HUES64 (cell line): ENCODE data around the gene DDC.

Source experiments
- H3K27ac ChIP-seq: 2 replicates; pipeline ENCODE4 v1.7.0; 2013; ENCODE audit warnings: low read depth, low read length, inconsistent platforms
- H3K27me3 ChIP-seq: 2 replicates; pipeline ENCODE4 v1.6.1; 2013; ENCODE audit warnings: mild to moderate bottlenecking, low read length; ENCODE audit not compliant: insufficient read depth
- H3K36me3 ChIP-seq: 2 replicates; pipeline ENCODE4 v1.6.1; 2013; ENCODE audit warnings: mild to moderate bottlenecking, low read length; ENCODE audit not compliant: insufficient read depth
- H3K4me1 ChIP-seq: 2 replicates; pipeline ENCODE4 v1.6.1; 2013; ENCODE audit warnings: mild to moderate bottlenecking, low read length, moderate library complexity; ENCODE audit not compliant: insufficient read depth
- H3K4me3 ChIP-seq: 2 replicates; pipeline ENCODE4 v1.5.1; 2013; ENCODE audit warnings: mild to moderate bottlenecking, low read length, moderate library complexity
- H3K9ac ChIP-seq: 2 replicates; pipeline ENCODE4 v1.6.1; 2013; ENCODE audit warnings: mild to moderate bottlenecking, low read depth, low read length
- H3K9me3 ChIP-seq: 2 replicates; pipeline ENCODE4 v1.6.1; 2013; ENCODE audit warnings: low read depth, low read length; ENCODE audit not compliant: insufficient read depth
- WGBS: fragments of 150-250, 120-280 bp; methylation state at CpG from one replicate; pipeline ENCODE4 v1.1.7; 2013; ENCODE audit warnings: missing lambda C conversion rate; 5-methylcytosine and 5-hydroxymethylcytosine counted together

The DDC gene

DNA sequence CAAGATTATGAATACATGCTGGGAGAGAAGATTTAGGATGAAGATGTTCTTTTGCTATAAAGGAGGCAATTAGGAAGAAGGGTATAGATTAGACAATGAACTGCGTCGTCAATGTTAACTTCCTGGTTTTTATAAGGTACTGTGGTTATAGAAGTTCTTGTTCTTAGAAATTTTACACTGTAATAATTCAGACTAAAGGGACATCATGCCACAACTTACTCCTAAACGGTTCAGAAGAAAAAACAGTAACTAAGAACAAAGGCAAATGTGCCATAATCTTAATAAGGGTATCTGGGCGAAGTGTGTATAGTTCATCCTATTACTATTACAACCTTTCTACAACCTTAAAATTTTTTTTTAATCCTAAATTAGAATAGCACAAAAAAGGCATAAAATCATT is 31.3 kb upstream of the DDC start:
- no peaks in the 10 kb centered on the region for H3K4me1 ChIP-seq
- H3K27me3 ChIP-seq, result no peaks in the 10 kb centered on the region
- no peak overlapping the region for H3K9ac ChIP-seq
- H3K9me3 ChIP-seq, result no peaks in the 10 kb centered on the region
- peaks cover 63% of the 10 kb centered on the region for H3K36me3 ChIP-seq
- H3K27ac ChIP-seq, result no peak overlapping the region
- no peak overlapping the region for H3K4me3 ChIP-seq
- WGBS, result 97% methylated on average over 3 of the region's 4 CpGs

DNA sequence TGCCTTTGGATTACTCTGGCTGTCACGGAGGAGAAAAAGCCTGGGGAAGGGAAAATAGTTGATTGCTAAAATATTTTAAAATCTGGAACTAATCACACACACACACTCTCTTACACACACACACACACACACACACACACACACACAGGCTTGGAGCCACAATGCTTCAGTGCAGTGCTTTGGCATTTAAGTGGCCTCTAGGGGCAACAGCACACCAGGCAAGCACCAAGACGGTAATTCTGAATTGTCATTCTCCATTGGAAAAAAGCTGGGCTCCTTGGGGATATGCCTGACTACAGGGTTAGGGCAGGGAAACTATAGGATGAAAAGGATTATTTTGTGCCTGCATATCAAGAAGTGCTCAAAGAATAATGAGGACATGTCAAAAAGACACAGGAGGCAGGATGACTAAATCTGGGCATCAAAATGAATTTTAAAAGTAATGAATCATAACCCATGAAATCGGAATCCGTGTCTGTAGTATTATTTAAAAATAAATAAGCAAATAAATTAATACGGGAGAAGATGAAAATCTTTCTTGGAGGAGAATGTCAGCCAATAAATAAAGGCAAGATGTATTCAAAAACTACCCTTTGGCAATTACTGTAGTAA is 30.4 kb upstream of the DDC start:
- H3K4me1 ChIP-seq, result no peaks in the 10 kb centered on the region
- no peak overlapping the region for H3K27ac ChIP-seq
- H3K9ac ChIP-seq, result no peak overlapping the region
- no peaks in the 10 kb centered on the region for H3K9me3 ChIP-seq
- H3K27me3 ChIP-seq, result no peaks in the 10 kb centered on the region
- H3K4me3 ChIP-seq, result no peak overlapping the region
- H3K36me3 ChIP-seq, result peaks cover 57% of the 10 kb centered on the region
- 88% methylated on average over 2 of the region's 5 CpGs for WGBS

DNA sequence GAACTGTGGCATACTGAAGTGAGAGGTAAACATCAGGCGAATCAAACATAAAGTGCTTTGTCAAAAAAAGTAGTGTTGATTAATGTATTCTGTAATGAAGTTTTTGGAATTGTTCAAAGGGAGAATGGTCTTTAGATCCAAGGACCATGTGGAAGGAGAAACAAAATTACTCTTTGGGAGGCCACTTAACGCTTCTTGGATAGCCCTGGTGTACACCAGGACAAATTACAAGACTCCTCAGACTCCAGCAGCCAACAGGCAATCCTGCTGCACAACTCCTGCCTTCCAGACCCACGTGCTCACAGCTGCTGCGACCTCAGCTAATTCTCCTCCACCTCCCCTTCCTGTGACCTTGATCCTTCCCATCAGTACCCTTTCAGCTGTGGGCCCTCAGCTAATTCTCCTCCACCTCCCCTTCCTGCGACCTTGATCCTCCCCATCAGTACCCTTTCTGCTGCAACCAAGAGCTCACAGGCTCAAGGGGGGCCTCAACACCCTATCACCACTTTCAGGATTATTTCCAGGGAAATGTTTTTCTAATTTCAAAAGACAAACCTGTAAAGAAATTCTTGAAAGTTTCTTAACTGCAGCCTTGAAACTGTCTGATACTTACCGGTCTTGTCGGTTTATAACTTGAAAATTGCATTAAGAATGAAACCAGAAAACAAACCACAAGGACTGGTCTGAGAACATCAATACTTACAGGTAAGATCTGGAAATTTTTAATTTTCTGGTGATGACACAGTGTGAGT is 29.7 kb upstream of the DDC start:
- H3K4me1 ChIP-seq, result no peaks in the 10 kb centered on the region
- H3K9ac ChIP-seq, result no peak overlapping the region
- H3K27ac ChIP-seq, result no peak overlapping the region
- H3K27me3 ChIP-seq, result no peaks in the 10 kb centered on the region
- no peak overlapping the region for H3K4me3 ChIP-seq
- peaks cover 57% of the 10 kb centered on the region for H3K36me3 ChIP-seq
- 96% methylated on average over 7 of the region's 7 CpGs for WGBS
- H3K9me3 ChIP-seq, result no peaks in the 10 kb centered on the region

DNA sequence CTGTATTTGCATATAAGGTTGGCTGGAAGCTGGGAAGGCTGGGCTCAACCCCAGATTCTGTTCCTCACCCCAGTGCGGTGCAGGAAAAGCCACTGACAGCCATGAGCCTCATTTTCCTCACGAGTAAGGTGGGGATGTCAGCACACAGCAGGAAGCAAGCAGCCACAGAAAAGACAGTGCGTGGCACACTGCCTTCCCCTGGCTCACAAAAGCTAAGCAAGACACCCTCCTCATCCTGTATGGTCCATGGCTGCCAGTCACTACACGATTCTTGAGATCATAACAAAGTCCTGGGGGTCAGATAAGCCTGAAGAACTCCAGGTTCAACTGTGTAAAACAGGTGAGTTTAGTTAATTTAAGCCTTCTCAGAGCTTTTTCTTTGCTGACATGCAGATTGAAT is 28.9 kb upstream of the DDC start:
- H3K9me3 ChIP-seq, result no peaks in the 10 kb centered on the region
- no peaks in the 10 kb centered on the region for H3K27me3 ChIP-seq
- 93% methylated on average over 4 of the region's 4 CpGs for WGBS
- peaks cover 51% of the 10 kb centered on the region for H3K36me3 ChIP-seq
- H3K9ac ChIP-seq, result no peak overlapping the region
- H3K27ac ChIP-seq, result no peak overlapping the region
- no peaks in the 10 kb centered on the region for H3K4me1 ChIP-seq
- H3K4me3 ChIP-seq, result no peak overlapping the region

DNA sequence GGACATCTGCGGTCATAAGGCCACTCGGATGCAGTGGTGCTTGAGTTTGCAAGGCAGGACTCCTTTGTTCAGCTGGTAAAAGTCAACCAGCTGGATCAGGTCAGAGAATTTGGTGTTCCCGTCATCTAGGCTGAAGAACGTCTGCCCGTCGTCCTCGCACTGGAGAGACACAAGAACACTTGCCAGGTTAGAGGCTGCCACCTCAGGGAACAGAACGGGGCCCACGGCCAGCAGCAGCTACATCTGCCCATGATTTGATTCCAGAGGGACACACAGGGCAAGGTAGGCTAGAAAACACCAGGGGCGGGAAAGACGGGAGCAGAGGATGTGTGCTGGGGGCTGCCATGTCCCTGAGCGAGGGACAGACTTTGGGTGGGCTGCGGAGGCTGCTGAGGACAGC is 27.7 kb upstream of the DDC start:
- H3K9ac ChIP-seq, result no peak overlapping the region
- H3K27ac ChIP-seq, result no peak overlapping the region
- H3K27me3 ChIP-seq, result no peaks in the 10 kb centered on the region
- H3K4me3 ChIP-seq, result no peak overlapping the region
- no peaks in the 10 kb centered on the region for H3K4me1 ChIP-seq
- 97% methylated on average over 13 of the region's 13 CpGs for WGBS
- H3K36me3 ChIP-seq, result peaks cover 43% of the 10 kb centered on the region
- no peaks in the 10 kb centered on the region for H3K9me3 ChIP-seq

DNA sequence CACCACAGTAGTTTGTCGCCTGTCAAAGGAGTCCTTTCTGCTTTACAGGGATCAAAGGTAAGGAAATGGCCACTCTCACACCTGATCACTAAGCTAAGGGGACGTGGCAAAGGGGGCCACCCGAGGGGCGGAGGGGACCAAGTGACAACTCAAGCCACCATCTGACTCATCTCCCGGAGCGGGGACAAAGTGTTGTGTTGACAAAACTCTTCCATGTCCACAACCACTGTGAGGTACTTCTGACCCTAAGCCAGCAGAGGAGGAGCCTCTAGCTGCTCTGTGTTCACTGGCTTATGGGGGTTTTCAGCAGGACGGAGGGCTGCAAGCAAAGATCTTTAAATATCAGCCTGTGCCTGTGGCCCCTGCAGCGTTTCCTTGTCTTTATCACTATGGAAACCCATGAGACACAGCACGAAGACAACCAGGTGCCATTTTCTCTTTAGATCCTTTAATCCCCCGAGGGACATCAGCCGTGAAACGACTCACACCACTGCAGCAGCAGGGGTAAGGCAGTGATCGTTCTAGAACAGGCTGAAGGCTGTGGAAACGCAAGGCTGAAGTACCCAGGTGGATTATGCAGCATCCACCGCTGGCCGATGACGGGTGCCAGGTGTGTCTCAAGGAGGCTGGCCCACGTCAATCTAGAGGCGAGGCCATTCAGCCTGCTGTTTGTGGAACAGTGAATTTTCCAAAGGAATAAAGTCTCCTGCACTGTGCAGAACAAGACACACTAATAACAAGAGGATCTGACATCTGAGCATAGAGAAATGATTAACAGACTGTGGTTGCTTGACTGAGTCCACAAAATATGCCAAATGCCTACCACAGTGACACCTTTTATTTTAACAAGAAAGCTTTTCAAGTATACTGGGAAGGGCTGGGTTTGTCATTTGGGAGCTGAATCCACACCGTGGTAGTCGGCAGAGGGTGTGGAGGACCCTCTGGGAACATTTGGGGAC is 26.6 kb upstream of the DDC start:
- H3K4me1 ChIP-seq, result no peaks in the 10 kb centered on the region
- H3K27me3 ChIP-seq, result no peaks in the 10 kb centered on the region
- 90% methylated on average over 21 of the region's 21 CpGs for WGBS
- no peaks in the 10 kb centered on the region for H3K9me3 ChIP-seq
- no peak overlapping the region for H3K9ac ChIP-seq
- H3K4me3 ChIP-seq, result no peak overlapping the region
- peaks cover 36% of the 10 kb centered on the region for H3K36me3 ChIP-seq
- H3K27ac ChIP-seq, result no peak overlapping the region

DNA sequence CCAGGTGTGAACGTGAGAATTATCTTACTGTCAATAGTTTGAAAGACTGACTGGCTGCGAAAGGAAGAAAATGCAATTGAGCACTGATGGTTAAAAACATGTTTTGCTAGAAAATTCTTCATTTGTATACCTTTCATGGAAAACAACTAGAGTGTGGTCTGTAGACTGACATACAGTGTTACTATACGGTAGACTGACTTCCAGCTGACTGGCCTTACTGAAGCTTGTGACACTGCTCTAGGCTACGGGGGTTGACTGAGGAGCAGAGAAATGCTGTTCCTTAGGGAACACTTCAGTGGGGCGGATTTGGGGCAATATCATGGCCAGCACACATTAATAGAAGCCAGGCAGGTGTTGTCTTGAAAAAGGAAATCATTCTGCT is 25.9 kb upstream of the DDC start:
- Histone ChIP-seq H3K4me3 (no peak overlapping the region), H3K36me3 (peaks cover 32% of the 10 kb centered on the region), H3K27ac (no peak overlapping the region), H3K9me3 (no peaks in the 10 kb centered on the region), H3K27me3 (no peaks in the 10 kb centered on the region), H3K9ac (no peak overlapping the region), H3K4me1 (no peaks in the 10 kb centered on the region)
- 93% methylated on average over 5 of the region's 5 CpGs for WGBS

DNA sequence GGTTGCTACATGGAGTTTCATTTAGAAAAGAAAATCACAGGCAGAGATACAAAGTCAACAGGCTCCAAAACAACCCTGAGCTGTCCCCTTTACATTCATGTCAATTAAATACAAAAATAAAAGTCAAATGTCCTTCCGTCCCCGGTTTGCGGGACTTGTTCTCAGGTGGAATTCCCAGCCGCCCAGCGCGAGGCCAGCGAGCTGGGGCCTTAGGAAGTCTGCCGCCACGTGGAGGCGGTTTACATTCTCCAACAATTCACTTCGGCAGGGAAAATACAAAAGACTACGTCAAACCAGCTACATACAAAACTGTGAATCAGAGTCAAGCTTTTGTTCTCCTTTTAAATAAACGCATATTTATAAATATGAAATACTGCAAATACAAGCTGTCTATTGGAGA is 25.3 kb upstream of the DDC start:
- H3K36me3 ChIP-seq, result peaks cover 28% of the 10 kb centered on the region
- no peak overlapping the region for H3K27ac ChIP-seq
- no peaks in the 10 kb centered on the region for H3K27me3 ChIP-seq
- H3K4me3 ChIP-seq, result no peak overlapping the region
- no peaks in the 10 kb centered on the region for H3K4me1 ChIP-seq
- H3K9me3 ChIP-seq, result no peaks in the 10 kb centered on the region
- H3K9ac ChIP-seq, result no peak overlapping the region
- WGBS, result 95% methylated on average over 12 of the region's 13 CpGs

DNA sequence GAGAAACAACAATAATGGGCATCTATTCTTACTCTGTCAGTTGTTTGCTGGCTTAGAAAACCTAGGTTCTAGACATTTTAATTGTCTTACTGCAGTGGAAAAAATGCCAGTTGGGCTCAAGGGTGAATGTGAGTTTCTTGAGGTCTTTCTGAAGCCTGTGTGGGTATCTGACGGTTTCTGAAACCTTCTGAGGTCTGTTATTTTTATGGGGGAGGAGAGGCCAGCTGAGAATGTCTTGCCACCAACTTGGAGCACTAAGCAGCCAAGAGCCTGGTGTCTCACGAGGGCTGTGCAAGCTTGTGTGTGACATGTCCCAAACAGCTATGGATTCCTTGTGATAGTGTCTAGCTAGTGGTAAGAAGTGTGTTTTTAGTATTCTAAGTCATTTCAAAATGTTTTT is 24.2 kb upstream of the DDC start:
- no peak overlapping the region for H3K9ac ChIP-seq
- no peaks in the 10 kb centered on the region for H3K4me1 ChIP-seq
- H3K27ac ChIP-seq, result no peak overlapping the region
- H3K4me3 ChIP-seq, result no peak overlapping the region
- 94% methylated on average over 2 of the region's 2 CpGs for WGBS
- H3K27me3 ChIP-seq, result no peaks in the 10 kb centered on the region
- peaks cover 24% of the 10 kb centered on the region for H3K36me3 ChIP-seq
- 0 out of 2 replicates have a peak, but pooled peaks cover 1% of the 10 kb centered on the region for H3K9me3 ChIP-seq

DNA sequence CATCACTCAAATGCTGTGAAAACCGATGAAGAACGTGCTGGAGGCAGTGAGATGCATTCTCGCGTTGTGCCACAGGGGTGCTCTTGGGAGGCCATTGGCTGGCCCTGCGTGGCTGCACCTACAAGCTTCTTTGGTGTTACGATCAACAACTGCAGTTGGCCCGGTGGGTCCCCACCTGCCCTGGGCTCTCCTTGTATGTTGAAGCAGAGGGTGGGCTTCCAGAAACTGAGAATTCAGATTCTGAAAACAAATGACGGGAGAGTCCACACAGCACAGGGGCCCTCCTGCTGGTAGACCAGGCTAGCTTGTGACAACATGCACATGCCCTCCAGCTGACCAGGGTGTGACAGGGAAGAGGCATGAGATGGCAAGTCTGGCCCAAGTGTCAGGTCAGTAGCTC is 23.7 kb upstream of the DDC start:
- Histone ChIP-seq H3K27me3 (no peaks in the 10 kb centered on the region), H3K9ac (no peak overlapping the region), H3K27ac (no peak overlapping the region), H3K9me3 (peaks cover 6% of the 10 kb centered on the region; the same call in 1 of the 2 replicates), H3K36me3 (peaks cover 19% of the 10 kb centered on the region), H3K4me3 (no peak overlapping the region), H3K4me1 (no peaks in the 10 kb centered on the region)
- 75% methylated on average over 8 of the region's 8 CpGs for WGBS

DNA sequence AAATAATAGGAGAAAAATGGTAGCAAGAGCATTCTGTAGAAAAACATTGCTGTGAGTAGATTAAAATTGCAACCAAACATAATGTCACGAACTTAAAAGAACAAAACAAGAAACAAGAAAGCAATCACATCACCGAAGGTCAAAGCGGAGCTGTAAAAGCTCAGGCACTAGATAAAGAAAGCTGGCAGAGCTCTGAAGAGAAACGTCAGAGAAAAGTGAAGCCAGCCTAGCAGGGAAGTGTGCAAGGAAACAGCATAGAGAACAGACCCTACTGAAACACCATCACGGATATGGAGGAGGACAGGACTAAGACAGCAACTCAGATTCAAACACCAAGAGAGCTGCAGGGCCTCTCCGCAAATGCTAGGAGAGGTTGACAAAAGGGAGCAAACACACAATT is 22.5 kb upstream of the DDC start:
- H3K27ac ChIP-seq, result no peak overlapping the region
- no peaks in the 10 kb centered on the region for H3K27me3 ChIP-seq
- no peak overlapping the region for H3K4me3 ChIP-seq
- no peak overlapping the region for H3K9ac ChIP-seq
- no peaks in the 10 kb centered on the region for H3K4me1 ChIP-seq
- 91% methylated on average over 6 of the region's 6 CpGs for WGBS
- peaks cover 14% of the 10 kb centered on the region; the same call in 1 of the 2 replicates for H3K9me3 ChIP-seq
- peaks cover 10% of the 10 kb centered on the region for H3K36me3 ChIP-seq
